HEK293 (cell line): ENCODE data around the gene RPS28.
A peak's percentile ranks its signal among the peaks of the same experiment; 100 is the strongest.

Experiments used
- AEBP2 ChIP-seq: fragments of 450-650 bp; formaldehyde crosslinking; IDR thresholded peaks from 2 replicates; pipeline ENCODE4 v1.5.1; 2016; ENCODE audit warnings: missing biosample characterization, missing genetic modification characterization, borderline replicate concordance
- BCL11A ChIP-seq: fragments of 450-650 bp; formaldehyde crosslinking; IDR thresholded peaks from 2 replicates; pipeline ENCODE4 v1.5.1; 2016; ENCODE audit warnings: low read depth, missing biosample characterization, missing genetic modification characterization
- EGR2 ChIP-seq: fragments of 450-650 bp; formaldehyde crosslinking; IDR thresholded peaks from 2 replicates; pipeline ENCODE4 v1.5.1; 2016; ENCODE audit warnings: low read depth, missing biosample characterization, missing genetic modification characterization
- GLIS2 ChIP-seq: fragments of 450-650 bp; formaldehyde crosslinking; IDR thresholded peaks from 2 replicates; pipeline ENCODE4 v1.5.1; 2016; ENCODE audit warnings: missing biosample characterization, missing genetic modification characterization
- PRDM10 ChIP-seq: fragments of 450-650 bp; formaldehyde crosslinking; IDR thresholded peaks from 2 replicates; pipeline ENCODE4 v1.5.1; 2016; ENCODE audit warnings: missing biosample characterization, missing genetic modification characterization
- PRDM4 ChIP-seq: fragments of 450-650 bp; formaldehyde crosslinking; IDR thresholded peaks from 2 replicates; pipeline ENCODE4 v1.5.1; 2017; ENCODE audit warnings: missing biosample characterization, missing genetic modification characterization
- ZBTB21 ChIP-seq: fragments of 450-650 bp; formaldehyde crosslinking; IDR thresholded peaks from 2 replicates; pipeline ENCODE4 v1.5.1; 2017; ENCODE audit warnings: missing biosample characterization, missing genetic modification characterization
- ZNF148 ChIP-seq: fragments of 450-650 bp; formaldehyde crosslinking; IDR thresholded peaks from 2 replicates; pipeline ENCODE4 v1.5.0; 2017; ENCODE audit warnings: missing biosample characterization, missing genetic modification characterization, borderline replicate concordance
- ZNF292 ChIP-seq: fragments of 450-650 bp; formaldehyde crosslinking; IDR thresholded peaks from 2 replicates; pipeline ENCODE4 v1.5.1; 2016; ENCODE audit warnings: low read depth, missing biosample characterization, missing genetic modification characterization, borderline replicate concordance
- ZNF302 ChIP-seq: fragments of 450-650 bp; formaldehyde crosslinking; IDR thresholded peaks from 2 replicates; pipeline ENCODE4 v1.5.1; 2016; ENCODE audit warnings: missing biosample characterization, missing genetic modification characterization, low read depth
- ZNF311 ChIP-seq: fragments of 450-650 bp; formaldehyde crosslinking; IDR thresholded peaks from 2 replicates; pipeline ENCODE4 v1.5.1; 2017; ENCODE audit warnings: missing biosample characterization, missing genetic modification characterization, borderline replicate concordance
- ZNF350 ChIP-seq: fragments of 450-650 bp; formaldehyde crosslinking; IDR thresholded peaks from 2 replicates; pipeline ENCODE4 v1.5.0; 2017; ENCODE audit warnings: missing biosample characterization, mild to moderate bottlenecking, missing genetic modification characterization
- ZNF398 ChIP-seq: fragments of 450-650 bp; formaldehyde crosslinking; IDR thresholded peaks from 2 replicates; pipeline ENCODE4 v1.5.1; 2017; ENCODE audit warnings: missing biosample characterization, missing genetic modification characterization
- ZNF426 ChIP-seq: fragments of 450-650 bp; formaldehyde crosslinking; IDR thresholded peaks from 2 replicates; pipeline ENCODE4 v1.5.1; 2017; ENCODE audit warnings: missing biosample characterization, missing genetic modification characterization, mild to moderate bottlenecking, inconsistent platforms, moderate library complexity
- ZNF449 ChIP-seq: fragments of 450-650 bp; formaldehyde crosslinking; IDR thresholded peaks from 2 replicates; pipeline ENCODE4 v1.5.1; 2017; ENCODE audit warnings: missing biosample characterization, mild to moderate bottlenecking, missing genetic modification characterization, moderate library complexity
- ZNF473 ChIP-seq: fragments of 450-650 bp; formaldehyde crosslinking; IDR thresholded peaks from 2 replicates; pipeline ENCODE4 v1.5.1; 2017; ENCODE audit warnings: missing biosample characterization, missing genetic modification characterization
- ZNF596 ChIP-seq: fragments of 450-650 bp; IDR thresholded peaks from 2 replicates; pipeline ENCODE4 v1.5.0; 2018; ENCODE audit warnings: missing biosample characterization, mild to moderate bottlenecking, missing genetic modification characterization, moderate library complexity
- ZNF654 ChIP-seq: fragments of 450-650 bp; formaldehyde crosslinking; IDR thresholded peaks from 2 replicates; pipeline ENCODE4 v1.5.1; 2016; ENCODE audit warnings: low read depth, missing biosample characterization, missing genetic modification characterization
- ZNF658 ChIP-seq: fragments of 450-650 bp; formaldehyde crosslinking; IDR thresholded peaks from 2 replicates; pipeline ENCODE4; 2016; ENCODE audit warnings: missing biosample characterization, missing genetic modification characterization
- ZNF660 ChIP-seq: fragments of 450-650 bp; IDR thresholded peaks from 2 replicates; pipeline ENCODE4 v1.5.1; 2018; ENCODE audit warnings: missing biosample characterization, mild to moderate bottlenecking, missing genetic modification characterization
- ZNF791 ChIP-seq: fragments of 450-650 bp; formaldehyde crosslinking; IDR thresholded peaks from 2 replicates; pipeline ENCODE4 v1.5.1; 2016; ENCODE audit warnings: missing biosample characterization, missing genetic modification characterization
- ZNF792 ChIP-seq: fragments of 450-650 bp; formaldehyde crosslinking; IDR thresholded peaks from 2 replicates; pipeline ENCODE4 v1.5.1; 2016; ENCODE audit warnings: missing biosample characterization, missing genetic modification characterization
- ZSCAN4 ChIP-seq: fragments of 450-650 bp; formaldehyde crosslinking; IDR thresholded peaks from 2 replicates; pipeline ENCODE4 v1.5.1; 2017; ENCODE audit warnings: missing biosample characterization, missing genetic modification characterization

RPS28 gene

GRCh38 chr19:8307965-8308866 is 13.1 kb upstream of the RPS28 start, which contains the start of gene CD320 (continued):
- no peak; the same call in 1 of the 2 replicates for TF ChIP-seq PRDM10
- TF ChIP-seq PRDM4 (tag by site-specific recombination), result peak; percentile 34; the same call in 1 of the 2 replicates
- TF ChIP-seq EGR2 (tag by site-specific recombination), result no peak
- TF ChIP-seq ZNF302 (tag by site-specific recombination), result no peak
- TF ChIP-seq ZNF311 (tag by site-specific recombination), result no peak
- TF ChIP-seq AEBP2 (tag by site-specific recombination), result no peak
- TF ChIP-seq ZNF350 (tag by site-specific recombination), result no peak
- TF ChIP-seq ZNF596, result no peak
- TF ChIP-seq ZNF398 (tag by site-specific recombination), result no peak
- TF ChIP-seq ZNF792 (tag by site-specific recombination), result no peak
- TF ChIP-seq GLIS2 (tag by site-specific recombination), result peak; percentile 85
- TF ChIP-seq ZSCAN4, result 0 out of 2 replicates have a peak, but pooled peaks have one; percentile 18
- no peak for TF ChIP-seq ZNF791 (tag by site-specific recombination)
- TF ChIP-seq ZNF292 (tag by site-specific recombination), result no peak
- 0 out of 2 replicates have a peak, but pooled peaks have one; percentile 1 for TF ChIP-seq ZNF654 (tag by site-specific recombination)
- 0 out of 2 replicates have a peak, but pooled peaks have one; percentile 19 for TF ChIP-seq ZBTB21 (tag by site-specific recombination)
- TF ChIP-seq BCL11A (tag by site-specific recombination), result no peak
- TF ChIP-seq ZNF449, result peak; percentile 23
- TF ChIP-seq ZNF148 (tag by site-specific recombination), result no peak
- TF ChIP-seq ZNF426 (tag by site-specific recombination), result no peak
- no peak for TF ChIP-seq ZNF473 (tag by site-specific recombination)
- no peak for TF ChIP-seq ZNF658
- peak; percentile 63; the same call in 1 of the 2 replicates for TF ChIP-seq ZNF660 (tag by site-specific recombination)
